ENCODE data around the gene ZBTB7C.

DNA sequence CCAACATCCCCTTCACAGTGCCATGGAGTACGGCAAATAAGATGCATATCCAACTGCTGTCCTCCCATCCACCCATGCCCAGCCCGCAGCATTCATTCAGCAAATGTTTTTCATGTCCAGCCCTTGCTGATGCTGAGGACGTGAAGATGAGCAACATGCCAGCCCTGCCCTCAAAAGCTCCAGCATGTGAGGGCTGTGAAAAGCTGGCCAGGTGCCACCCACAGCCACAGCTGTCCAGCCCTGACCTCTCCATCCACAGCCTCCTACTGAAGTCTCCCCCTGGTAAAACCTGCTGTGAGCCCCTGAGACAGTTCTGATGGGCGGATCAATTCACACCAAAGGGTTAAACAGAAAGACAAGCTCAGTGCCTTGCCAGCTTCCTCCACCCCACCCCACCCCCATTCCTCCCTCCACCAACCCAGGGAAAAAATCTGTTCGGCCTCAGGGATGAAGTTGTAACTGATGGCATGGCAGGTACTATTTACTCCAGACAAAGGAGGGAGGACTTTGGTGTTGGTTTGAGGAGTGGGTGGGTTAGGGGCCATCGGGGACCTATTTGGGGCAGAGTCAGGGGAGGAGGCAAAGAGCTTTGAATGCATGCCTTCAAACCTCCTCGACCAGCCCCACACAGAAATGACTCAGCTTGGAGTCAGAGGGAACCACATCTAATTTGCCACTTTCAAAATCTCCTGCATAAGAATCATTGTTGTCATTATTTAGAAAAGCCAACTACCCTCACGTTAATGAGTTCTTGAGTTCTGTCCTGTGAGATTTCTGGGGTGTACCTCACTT is 4.3 kb downstream of the ZBTB7C start:
- TF ChIP-seq, protein P1, sequence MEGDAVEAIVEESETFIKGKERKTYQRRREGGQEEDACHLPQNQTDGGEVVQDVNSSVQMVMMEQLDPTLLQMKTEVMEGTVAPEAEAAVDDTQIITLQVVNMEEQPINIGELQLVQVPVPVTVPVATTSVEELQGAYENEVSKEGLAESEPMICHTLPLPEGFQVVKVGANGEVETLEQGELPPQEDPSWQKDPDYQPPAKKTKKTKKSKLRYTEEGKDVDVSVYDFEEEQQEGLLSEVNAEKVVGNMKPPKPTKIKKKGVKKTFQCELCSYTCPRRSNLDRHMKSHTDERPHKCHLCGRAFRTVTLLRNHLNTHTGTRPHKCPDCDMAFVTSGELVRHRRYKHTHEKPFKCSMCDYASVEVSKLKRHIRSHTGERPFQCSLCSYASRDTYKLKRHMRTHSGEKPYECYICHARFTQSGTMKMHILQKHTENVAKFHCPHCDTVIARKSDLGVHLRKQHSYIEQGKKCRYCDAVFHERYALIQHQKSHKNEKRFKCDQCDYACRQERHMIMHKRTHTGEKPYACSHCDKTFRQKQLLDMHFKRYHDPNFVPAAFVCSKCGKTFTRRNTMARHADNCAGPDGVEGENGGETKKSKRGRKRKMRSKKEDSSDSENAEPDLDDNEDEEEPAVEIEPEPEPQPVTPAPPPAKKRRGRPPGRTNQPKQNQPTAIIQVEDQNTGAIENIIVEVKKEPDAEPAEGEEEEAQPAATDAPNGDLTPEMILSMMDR (IDR thresholded peaks at IDR 0.05): no peak
- TF ChIP-seq POLR2A (IDR thresholded peaks at IDR 0.05): no peak

Data from body of pancreas (tissue), 4 donors.